Adrenal gland (tissue), 12 donors: ENCODE measurements around the gene DNPEP. TPM values are rescaled to one million over a fixed set of nuclear protein-coding genes. Genes with fewer than 3 reads are reported as not detected.
A peak's percentile ranks its signal among the peaks of the same experiment; 100 is the strongest.

ENCODE experiments used
- DNase-seq, 7 donors: peaks; one replicate each; pipeline ENCODE4 v3.0.0-alpha.2; 2019 to 2020
- H3K27ac ChIP-seq, 5 donors: fragments of 200-600 bp; sonication (generic) in 4 of 5; 1 replicate in 3 of 5; 2 replicates in 2 of 5; pipeline versions ENCODE4 v1.5.1 to v1.8.0; 2016 to 2020; ENCODE audit warnings: mild to moderate bottlenecking in 1 of 5
- H3K27me3 ChIP-seq: fragments of 200-600 bp; 2 replicates; pipeline ENCODE4 v1.8.0; 2021
- H3K36me3 ChIP-seq, 2 donors: fragments of 200-600 bp; replicated peaks in 1 of 2; 1 replicate in 1 of 2; 2 replicates in 1 of 2; pipeline versions ENCODE4 v1.5.1 to v1.8.0; 2018 to 2022
- H3K4me1 ChIP-seq, 2 donors: fragments of 200-600 bp; replicated peaks in 1 of 2; 1 replicate in 1 of 2; 2 replicates in 1 of 2; pipeline versions ENCODE4 v1.5.1 to v1.8.0; 2018 to 2021
- H3K4me3 ChIP-seq, 4 donors: fragments of 200-600 bp; sonication (generic) in 3 of 4; one replicate each; pipeline ENCODE4 v1.5.1; 2016 to 2018
- H3K9me3 ChIP-seq, 3 donors: fragments of 200-600 bp; sonication (generic) in 1 of 3; replicated peaks in 1 of 3; 1 replicate in 2 of 3; 2 replicates in 1 of 3; pipeline versions ENCODE4 v1.5.1 to v1.8.0; 2016 to 2021
- POLR2A ChIP-seq, 2 donors: fragments of 450-650 bp; IDR thresholded peaks; one replicate each; pipeline ENCODE4 v1.6.1; 2017; ENCODE audit warnings: antibody characterized with exemption in 2 of 2, mild to moderate bottlenecking in 2 of 2, moderate library complexity in 1 of 2
- WGBS, 4 donors: extraction: QIAGEN DNeasy Blood & Tissue Kit in 2 of 4; methylation state at CpG; one replicate each; pipeline versions ENCODE4 v1.1.5 to v1.1.7; 2013 to 2017; 5-methylcytosine and 5-hydroxymethylcytosine counted together
- intact Hi-C, 2 donors: fragments of 100-400 bp; cut with DNase I; formaldehyde crosslinking; loops; one replicate each; pipeline versions ENCODE4 v1.14.1 to v1.15.0; 2022 to 2023
- polyA plus RNA-seq, 3 donors: library from polyadenylated mRNA; stranded (reverse); fragments of 200-250 nt in 2 of 3; fragments of 350-450 nt in 1 of 3; fragmentation: Illumina TruSeq in 1 of 3; extraction: RNeasy Lipid Tissue Mini Kit (QIAGEN cat#74804) in 1 of 3; gene quantifications; one replicate each; pipeline ENCODE4 v1.2.3, GENCODE V29; 2013 to 2014
- total RNA-seq, 9 donors: library from RNA; depleted of rRNA in 4 of 9; stranded (reverse); fragments of >200 nt in 4 of 9; fragments of 120-200 nt in 1 of 9; fragmentation: NEBNext Ultra II Directional in 1 of 9; extraction: Animal tissue kit (Norgen Biotek cat#: 25700) in 1 of 9; gene quantifications; one replicate each; pipeline versions ENCODE4 v1.1.0 to v1.2.4, GENCODE V29; 2013 to 2023
- TF ChIP-seq, protein P1 (sequence below), 6 experiments: fragments of 450-650 bp in 4 of 6; fragments of 200-600 bp in 2 of 6; sonication (generic) in 1 of 6; IDR thresholded peaks; 1 replicate in 5 of 6; 2 replicates in 1 of 6; pipeline versions ENCODE4 v1.5.1 to v1.8.0; 2016 to 2021; ENCODE audit warnings: antibody characterized with exemption in 6 of 6, mild to moderate bottlenecking in 2 of 6, moderate library complexity in 1 of 6
- donor health status: healthy with polysubstance abuse.
- donor health status: Bipolar disorder and iron deficiency.
- donor health status: DM: yes; HTN: yes; CAD: no.
- donor health status: DM: no; HTN: no; CAD: no.
- donor health status: DM: no; HTN: no; CAD: no.
- donor health status: DM: yes; HTN: yes; CAD: no.

DNPEP gene
- total and polyA plus RNA-seq, 12 donors = 30.0 to 107 (median 53.5) TPM

DNA sequence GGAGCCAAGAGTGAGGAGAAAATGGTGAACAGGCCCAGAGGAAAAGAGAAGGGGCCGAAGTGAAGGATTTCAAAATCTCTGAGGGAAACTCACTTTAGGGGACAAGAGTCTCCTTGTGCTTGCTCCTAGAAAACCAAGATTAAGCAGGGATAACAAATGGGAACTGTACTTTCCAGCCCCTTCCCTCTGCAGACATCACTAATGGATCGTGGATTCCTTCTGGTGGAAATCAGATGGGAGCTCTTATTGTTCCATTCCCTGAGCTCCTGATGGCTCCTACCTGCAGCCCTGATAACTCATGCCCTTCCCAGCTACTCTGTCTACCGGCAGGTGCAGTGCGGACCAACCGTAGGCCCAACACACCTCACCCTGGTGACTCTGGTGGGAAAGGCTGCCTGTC lies 34.6 kb downstream of the DNPEP start:
- Histone ChIP-seq H3K4me3 (no peak overlapping the region), H3K27me3 (peaks cover 4% of the 10 kb centered on the region), H3K27ac (no peak overlapping the region), H3K36me3 (no peaks in the 10 kb centered on the region), H3K9me3 (no peaks in the 10 kb centered on the region), H3K4me1 (no peaks in the 10 kb centered on the region)
- intact Hi-C loops = no loop called here
- TF ChIP-seq, protein P1, sequence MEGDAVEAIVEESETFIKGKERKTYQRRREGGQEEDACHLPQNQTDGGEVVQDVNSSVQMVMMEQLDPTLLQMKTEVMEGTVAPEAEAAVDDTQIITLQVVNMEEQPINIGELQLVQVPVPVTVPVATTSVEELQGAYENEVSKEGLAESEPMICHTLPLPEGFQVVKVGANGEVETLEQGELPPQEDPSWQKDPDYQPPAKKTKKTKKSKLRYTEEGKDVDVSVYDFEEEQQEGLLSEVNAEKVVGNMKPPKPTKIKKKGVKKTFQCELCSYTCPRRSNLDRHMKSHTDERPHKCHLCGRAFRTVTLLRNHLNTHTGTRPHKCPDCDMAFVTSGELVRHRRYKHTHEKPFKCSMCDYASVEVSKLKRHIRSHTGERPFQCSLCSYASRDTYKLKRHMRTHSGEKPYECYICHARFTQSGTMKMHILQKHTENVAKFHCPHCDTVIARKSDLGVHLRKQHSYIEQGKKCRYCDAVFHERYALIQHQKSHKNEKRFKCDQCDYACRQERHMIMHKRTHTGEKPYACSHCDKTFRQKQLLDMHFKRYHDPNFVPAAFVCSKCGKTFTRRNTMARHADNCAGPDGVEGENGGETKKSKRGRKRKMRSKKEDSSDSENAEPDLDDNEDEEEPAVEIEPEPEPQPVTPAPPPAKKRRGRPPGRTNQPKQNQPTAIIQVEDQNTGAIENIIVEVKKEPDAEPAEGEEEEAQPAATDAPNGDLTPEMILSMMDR (IDR thresholded peaks at IDR 0.05) = no peak
- no peak for TF ChIP-seq POLR2A (IDR thresholded peaks at IDR 0.05)
- WGBS, 4 donors = 78 to 92% (median 84%) methylated on average over 4 to 5 of the region's 5 CpGs
- no peak for DNase-seq

DNA sequence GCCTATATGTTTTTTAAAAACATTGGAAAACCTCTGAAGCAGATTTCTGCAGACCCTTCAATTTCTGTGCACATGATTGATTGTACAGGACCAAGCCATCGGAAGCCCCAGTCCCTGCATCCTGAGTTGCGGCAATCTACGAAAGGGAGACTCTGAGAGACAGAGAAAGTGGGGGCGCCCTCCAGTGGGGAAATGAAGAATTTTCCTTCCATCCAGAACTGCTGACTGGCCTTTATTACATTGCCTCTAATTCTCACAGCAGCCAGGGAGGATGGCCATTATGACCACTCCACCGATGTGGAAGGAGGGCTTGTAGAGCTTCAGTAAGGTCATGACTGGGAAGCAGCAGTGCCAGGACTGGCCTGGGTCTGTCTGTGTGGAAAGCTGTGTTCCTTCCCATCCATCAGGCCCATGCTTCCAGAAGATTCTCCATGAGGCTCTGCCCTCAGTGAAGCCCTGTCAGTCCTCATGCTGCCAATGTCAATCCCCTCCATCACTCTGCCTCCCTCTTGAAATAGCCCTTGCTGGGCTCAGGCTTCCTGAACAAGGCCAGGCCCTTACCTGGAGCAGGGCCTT lies 35.2 kb downstream of the DNPEP start:
- Histone ChIP-seq H3K9me3 (no peaks in the 10 kb centered on the region), H3K27ac (no peak overlapping the region), H3K4me1 (no peaks in the 10 kb centered on the region), H3K4me3 (no peak overlapping the region), H3K27me3 (no peaks in the 10 kb centered on the region), H3K36me3 (no peaks in the 10 kb centered on the region)
- WGBS, 4 donors = 0 to 22% (median 9%) methylated on average over 5 of the region's 5 CpGs
- intact Hi-C loops = no loop called here
- TF ChIP-seq, protein P1 (IDR thresholded peaks at IDR 0.05) = peak; percentile 27 to 70 (median 54)
- TF ChIP-seq POLR2A (IDR thresholded peaks at IDR 0.05) = no peak
- DNase-seq = peak; percentile 44 to 89 (median 52)

- TF ChIP-seq, protein P1 (IDR thresholded peaks at IDR 0.05) = no peak
- TF ChIP-seq POLR2A (IDR thresholded peaks at IDR 0.05) = no peak
- H3K27me3 ChIP-seq = no peaks in the 10 kb centered on the region
- DNase-seq = no peak
- H3K4me3 ChIP-seq = no peak overlapping the region
- H3K4me1 ChIP-seq = no peaks in the 10 kb centered on the region
- H3K36me3 ChIP-seq = no peaks in the 10 kb centered on the region
- no peaks in the 10 kb centered on the region for H3K9me3 ChIP-seq
- whole genome bisulfite sequencing, 4 donors = 39 to 50% (median 45%) methylated on average over 3 to 4 of the region's 4 CpGs
- H3K27ac ChIP-seq = no peak overlapping the region
- intact Hi-C loops = no loop called here
Observed at GRCh38 chr2:219350710-219351221, 36.9 kb downstream of the DNPEP start.

DNA sequence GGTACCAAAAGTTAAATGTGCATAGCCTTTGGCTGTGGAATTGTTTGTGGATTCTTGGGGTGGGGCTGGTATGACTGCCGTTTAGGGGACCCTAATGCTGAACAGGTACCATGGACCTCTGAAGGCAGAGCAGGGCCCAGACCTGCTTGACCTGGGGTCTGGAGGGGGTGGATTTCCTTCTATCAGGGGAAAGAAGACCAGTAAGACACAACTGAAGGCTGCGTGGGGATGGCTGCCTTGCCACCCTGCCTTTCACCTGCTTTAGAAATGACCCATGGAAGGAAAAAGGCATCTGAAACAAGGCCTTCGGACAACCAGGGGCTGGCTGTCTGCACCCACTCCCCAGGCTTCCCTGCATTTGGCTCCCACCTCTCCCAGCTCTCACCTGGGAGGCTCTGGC lies 37.5 kb downstream of the DNPEP start:
- 42 to 79% (median 68%) methylated on average over 3 of the region's 3 CpGs for WGBS, 4 donors
- TF ChIP-seq POLR2A (IDR thresholded peaks at IDR 0.05) = no peak
- TF ChIP-seq, protein P1 (IDR thresholded peaks at IDR 0.05) = no peak
- no peaks in the 10 kb centered on the region for H3K36me3 ChIP-seq
- peaks cover 0 to under 1% of the 10 kb centered on the region in 2 donors for H3K4me1 ChIP-seq
- DNase-seq = no peak
- H3K27ac ChIP-seq = no peak overlapping the region
- intact Hi-C loops = no loop called here
- H3K4me3 ChIP-seq = no peak overlapping the region
- H3K27me3 ChIP-seq = no peaks in the 10 kb centered on the region
- H3K9me3 ChIP-seq = no peaks in the 10 kb centered on the region
